Stomach smooth muscle (tissue), 2 donors: ENCODE data around the gene GPSM1.
A peak's percentile ranks its signal among the peaks of the same experiment; 100 is the strongest.

ENCODE experiments used
- H3K27ac ChIP-seq: one replicate; pipeline ENCODE4 v1.7.0; 2013; ENCODE audit warnings: mild to moderate bottlenecking, low read length, inconsistent platforms
- H3K27me3 ChIP-seq, 2 donors: one replicate each; pipeline ENCODE4 v1.7.0; 2013; ENCODE audit warnings: low read length in 2 of 2; ENCODE audit not compliant: insufficient read depth in 2 of 2, control insufficient read depth in 1 of 2
- H3K36me3 ChIP-seq, 2 donors: one replicate each; pipeline ENCODE4 v1.7.0; 2013; ENCODE audit warnings: low read length in 2 of 2; ENCODE audit not compliant: control insufficient read depth in 2 of 2, insufficient read depth in 2 of 2
- H3K4me1 ChIP-seq: one replicate; pipeline ENCODE4 v1.7.0; 2013; ENCODE audit warnings: low read length; ENCODE audit not compliant: control insufficient read depth, insufficient read depth
- H3K4me3 ChIP-seq, 2 donors: one replicate each; pipeline ENCODE4 v1.7.0; 2013; ENCODE audit warnings: low read length in 2 of 2
- H3K9ac ChIP-seq, 2 donors: one replicate each; pipeline ENCODE4 v1.7.0; 2013; ENCODE audit warnings: low read length in 2 of 2, mild to moderate bottlenecking in 1 of 2
- H3K9me3 ChIP-seq, 2 donors: one replicate each; pipeline ENCODE4 v1.7.0; 2013; ENCODE audit warnings: low read length in 2 of 2; ENCODE audit not compliant: control insufficient read depth in 2 of 2
- donor health status: healthy.
- donor health status: Pancreatic carcinoma.

The GPSM1 gene

DNA sequence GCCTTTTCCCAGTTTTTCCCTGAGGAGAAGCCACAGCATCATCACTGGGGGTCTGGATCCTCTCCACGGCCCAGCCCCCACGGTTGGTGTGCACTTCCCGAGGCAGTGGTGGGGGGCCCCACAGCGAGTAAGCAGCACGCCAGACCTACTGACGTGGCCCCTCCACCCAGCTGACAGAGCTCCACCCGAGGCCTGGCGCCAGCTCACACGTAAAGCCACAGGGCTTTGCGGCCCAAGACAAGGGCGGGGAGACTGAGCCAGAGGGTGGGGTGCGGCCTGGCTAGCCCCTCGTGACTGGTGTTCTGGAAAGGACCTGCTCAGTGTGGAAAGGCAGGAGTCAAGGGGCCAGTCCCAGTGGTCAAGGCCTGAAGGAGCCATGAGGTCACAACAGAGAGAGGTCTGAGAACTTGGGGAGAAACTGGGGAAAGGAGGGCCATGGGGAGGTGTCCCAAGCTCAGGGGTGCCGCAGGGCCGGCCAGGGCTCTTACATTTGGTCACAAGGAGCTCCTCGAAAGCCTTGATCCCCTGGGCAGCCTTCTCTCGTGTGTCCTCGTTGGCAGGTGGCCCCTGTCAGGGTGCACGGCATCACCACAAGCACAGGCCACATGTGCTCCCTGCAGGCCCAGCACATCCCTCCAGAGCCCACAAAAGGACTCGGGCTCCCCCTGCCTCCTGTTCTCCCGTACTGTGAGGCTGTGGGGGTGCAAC is 67.1 kb downstream of the GPSM1 start:
- Histone ChIP-seq H3K27me3 (no peaks in the 10 kb centered on the region), H3K4me1 (peaks cover 15% of the 10 kb centered on the region), H3K9me3 (no peaks in the 10 kb centered on the region), H3K36me3 (peaks cover 40 to 42% of the 10 kb centered on the region in 2 donors), H3K9ac (no peak overlapping the region), H3K27ac (no peak overlapping the region), H3K4me3 (no peak overlapping the region)

DNA sequence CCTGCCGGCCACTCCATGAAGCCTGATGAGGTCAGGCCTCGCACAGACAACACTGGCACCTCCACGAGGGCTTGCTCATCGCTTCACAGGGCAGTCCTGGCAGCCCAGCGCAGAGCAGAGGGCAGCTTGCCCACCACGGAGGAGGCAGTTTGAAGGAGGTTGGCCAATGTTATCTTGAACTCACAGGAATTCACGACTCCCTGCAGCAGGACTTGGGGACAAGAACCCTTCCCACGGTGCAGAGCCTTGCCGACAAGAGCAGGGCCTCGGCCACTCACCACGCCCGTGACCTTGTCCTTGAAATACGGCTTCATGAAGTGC is 67.6 kb downstream of the GPSM1 start:
- H3K27me3 ChIP-seq = no peaks in the 10 kb centered on the region
- peaks cover 18% of the 10 kb centered on the region for H3K4me1 ChIP-seq
- H3K36me3 ChIP-seq = peaks cover 40 to 42% of the 10 kb centered on the region in 2 donors
- no peak overlapping the region for H3K27ac ChIP-seq
- H3K9ac ChIP-seq = no peak overlapping the region
- H3K4me3 ChIP-seq = no peak overlapping the region
- no peaks in the 10 kb centered on the region for H3K9me3 ChIP-seq

DNA sequence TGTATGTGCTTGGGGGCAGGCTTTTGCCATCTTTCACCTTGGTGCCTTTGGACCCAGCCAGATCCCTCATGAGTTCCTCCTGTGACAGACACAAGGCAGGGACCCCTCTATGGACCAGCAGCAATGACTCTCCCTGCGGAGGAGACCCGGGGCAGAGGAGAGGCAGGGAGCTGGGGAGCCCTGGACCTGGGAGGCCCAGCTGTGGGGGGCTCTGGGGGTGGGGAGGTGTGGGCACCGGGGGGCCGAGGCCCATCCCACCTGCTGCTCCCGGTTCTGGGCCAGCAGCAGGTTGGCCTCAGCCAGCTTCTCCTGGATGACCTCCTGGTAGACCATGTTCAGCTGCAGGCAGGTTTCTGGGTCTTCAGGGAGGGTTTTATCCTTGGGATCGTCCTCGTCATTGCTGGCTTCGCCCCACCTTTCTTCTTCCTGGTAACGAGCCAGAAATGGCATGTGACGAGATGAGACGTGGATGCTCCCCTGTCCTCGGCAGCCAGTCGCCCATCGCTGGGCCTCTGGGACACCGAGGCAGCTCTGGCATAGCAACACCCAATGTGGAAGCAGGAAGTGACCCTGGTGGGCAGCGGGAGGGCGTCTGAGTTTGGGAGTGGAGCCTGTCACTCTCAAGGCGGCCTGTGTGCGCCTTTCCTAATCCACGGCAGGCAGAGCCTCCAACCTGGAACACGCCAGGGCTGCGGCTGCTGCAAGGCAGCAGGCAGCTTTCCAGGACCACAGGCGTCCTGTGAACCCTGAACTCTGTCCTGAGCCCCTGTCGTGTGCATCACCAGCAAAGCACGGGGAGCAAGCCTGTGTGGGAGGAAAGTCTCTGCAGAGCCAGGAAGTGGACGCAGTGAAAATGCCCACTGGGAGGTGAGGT is 68.2 kb downstream of the GPSM1 start:
- H3K27me3 ChIP-seq = no peaks in the 10 kb centered on the region
- peaks cover 40 to 42% of the 10 kb centered on the region in 2 donors for H3K36me3 ChIP-seq
- H3K9me3 ChIP-seq = no peaks in the 10 kb centered on the region
- peaks cover 22% of the 10 kb centered on the region for H3K4me1 ChIP-seq
- no peak overlapping the region for H3K9ac ChIP-seq
- no peak overlapping the region for H3K27ac ChIP-seq
- no peak overlapping the region for H3K4me3 ChIP-seq

DNA sequence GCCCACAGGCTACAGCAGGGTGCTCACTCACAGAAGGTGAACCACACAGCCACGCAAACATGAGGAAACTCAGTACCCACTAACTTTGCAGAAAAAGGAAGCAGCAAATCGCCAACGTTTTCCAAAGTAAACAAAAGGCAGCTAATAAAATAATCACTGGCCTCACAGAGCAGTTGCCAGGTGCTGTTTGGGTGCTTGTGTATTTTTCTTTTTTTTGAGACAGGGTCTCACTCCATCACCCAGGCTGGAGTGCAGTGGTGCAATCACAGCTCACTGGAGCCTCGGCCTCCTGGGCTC is 68.8 kb downstream of the GPSM1 start:
- Histone ChIP-seq H3K9me3 (no peaks in the 10 kb centered on the region), H3K4me3 (no peak overlapping the region), H3K4me1 (peaks cover 23% of the 10 kb centered on the region), H3K27me3 (no peaks in the 10 kb centered on the region), H3K27ac (no peak overlapping the region), H3K36me3 (peaks cover 40 to 42% of the 10 kb centered on the region in 2 donors), H3K9ac (no peak overlapping the region)

DNA sequence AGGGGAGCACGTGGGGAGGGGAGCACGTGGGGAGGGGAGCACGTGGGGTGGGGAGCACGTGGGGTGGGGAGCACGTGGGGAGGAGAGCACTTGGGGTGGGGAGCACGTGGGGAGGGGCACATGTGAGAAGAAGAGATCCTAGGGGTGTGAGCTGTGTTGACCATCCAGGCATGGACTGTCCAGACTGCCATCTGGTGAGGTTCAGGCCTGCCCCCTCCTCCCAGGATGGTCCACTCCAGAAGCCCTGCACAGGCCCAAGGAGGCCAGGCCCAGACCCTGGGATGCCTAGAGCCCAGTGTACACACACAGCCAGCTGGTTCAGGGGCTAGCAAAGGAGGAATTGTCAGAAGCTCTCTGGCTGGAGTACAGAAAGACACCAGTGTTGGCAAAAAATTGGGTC is 70.3 kb downstream of the GPSM1 start:
- Histone ChIP-seq H3K36me3 (peaks cover 28 to 34% of the 10 kb centered on the region in 2 donors), H3K27ac (no peak overlapping the region), H3K4me1 (peaks cover 23% of the 10 kb centered on the region), H3K9me3 (no peaks in the 10 kb centered on the region), H3K4me3 (no peak overlapping the region), H3K9ac (no peak overlapping the region), H3K27me3 (no peaks in the 10 kb centered on the region)

DNA sequence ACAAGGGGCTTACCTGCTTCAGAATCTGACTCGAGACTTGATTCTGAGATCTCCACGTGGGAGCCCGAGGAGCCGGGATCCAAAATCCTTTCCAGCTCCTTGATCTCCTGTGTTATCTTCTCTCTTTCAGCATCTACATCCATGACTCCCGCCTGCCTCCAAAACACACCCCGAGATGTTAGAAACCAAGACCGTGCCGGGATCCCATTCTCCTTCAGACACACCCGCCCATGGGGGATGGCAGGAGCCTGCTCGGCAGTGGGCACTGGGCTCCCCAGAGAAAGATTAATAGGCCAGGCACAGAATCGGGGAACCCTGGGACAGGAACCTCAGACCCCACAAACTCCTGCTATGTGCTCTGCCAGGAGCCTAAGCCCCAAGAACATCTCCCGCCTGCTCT is 70.9 kb downstream of the GPSM1 start:
- Histone ChIP-seq H3K9ac (peak overlapping the region in 1 of 2 donors; percentile 68), H3K27me3 (no peaks in the 10 kb centered on the region), H3K4me1 (peaks cover 23% of the 10 kb centered on the region), H3K9me3 (no peaks in the 10 kb centered on the region), H3K4me3 (peak overlapping the region in 1 of 2 donors; percentile 83), H3K36me3 (peaks cover 28 to 31% of the 10 kb centered on the region in 2 donors), H3K27ac (no peak overlapping the region)

DNA sequence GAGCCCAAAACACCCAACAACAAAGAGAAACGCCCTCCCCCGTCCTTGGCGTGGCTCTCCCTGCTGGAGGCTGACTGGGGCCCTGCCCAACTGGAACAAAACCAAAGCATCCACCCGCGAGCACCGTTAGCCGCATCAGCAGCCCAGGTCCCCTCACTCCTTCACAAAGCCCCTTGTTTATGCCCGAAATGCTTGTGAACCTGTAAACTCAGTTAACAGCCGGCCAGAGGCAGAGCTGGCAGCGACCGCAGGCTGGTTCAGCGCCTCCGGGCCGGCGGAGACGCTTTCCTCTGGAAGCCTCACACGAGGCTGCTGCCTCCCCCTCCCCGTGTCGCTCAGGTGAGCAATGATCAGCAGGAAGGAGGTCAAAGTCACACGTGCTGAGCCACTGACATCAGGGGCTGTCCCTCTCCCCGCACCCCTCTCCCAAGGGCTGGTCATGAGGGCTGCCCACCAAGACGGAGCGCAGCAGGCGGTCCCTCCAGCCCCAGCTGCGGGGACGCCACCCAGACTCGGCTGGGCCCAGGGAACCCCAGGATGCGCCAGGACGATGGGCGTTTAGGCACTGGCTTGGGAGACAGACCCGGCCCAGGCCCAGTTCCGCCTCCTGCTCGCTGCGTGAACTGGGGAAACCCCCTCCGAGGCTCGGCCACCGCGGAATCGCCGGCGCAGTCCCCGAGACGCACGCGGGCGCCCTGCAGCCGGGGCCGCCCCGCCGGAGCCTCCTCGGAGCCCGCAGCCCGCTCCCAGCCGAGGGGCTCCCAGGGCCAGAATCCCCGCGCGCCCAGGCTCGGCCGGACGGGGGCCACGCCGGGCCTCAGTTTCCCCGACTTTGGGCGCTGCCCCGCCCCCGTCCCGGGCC is 72.1 kb downstream of the GPSM1 start:
- Histone ChIP-seq H3K4me3 (peak overlapping the region; percentile 79 to 83), H3K4me1 (peaks cover 25% of the 10 kb centered on the region), H3K27me3 (no peaks in the 10 kb centered on the region), H3K9me3 (no peaks in the 10 kb centered on the region), H3K9ac (peak overlapping the region; percentile 66 to 68), H3K27ac (no peak overlapping the region), H3K36me3 (peaks cover 27 to 32% of the 10 kb centered on the region in 2 donors)

DNA sequence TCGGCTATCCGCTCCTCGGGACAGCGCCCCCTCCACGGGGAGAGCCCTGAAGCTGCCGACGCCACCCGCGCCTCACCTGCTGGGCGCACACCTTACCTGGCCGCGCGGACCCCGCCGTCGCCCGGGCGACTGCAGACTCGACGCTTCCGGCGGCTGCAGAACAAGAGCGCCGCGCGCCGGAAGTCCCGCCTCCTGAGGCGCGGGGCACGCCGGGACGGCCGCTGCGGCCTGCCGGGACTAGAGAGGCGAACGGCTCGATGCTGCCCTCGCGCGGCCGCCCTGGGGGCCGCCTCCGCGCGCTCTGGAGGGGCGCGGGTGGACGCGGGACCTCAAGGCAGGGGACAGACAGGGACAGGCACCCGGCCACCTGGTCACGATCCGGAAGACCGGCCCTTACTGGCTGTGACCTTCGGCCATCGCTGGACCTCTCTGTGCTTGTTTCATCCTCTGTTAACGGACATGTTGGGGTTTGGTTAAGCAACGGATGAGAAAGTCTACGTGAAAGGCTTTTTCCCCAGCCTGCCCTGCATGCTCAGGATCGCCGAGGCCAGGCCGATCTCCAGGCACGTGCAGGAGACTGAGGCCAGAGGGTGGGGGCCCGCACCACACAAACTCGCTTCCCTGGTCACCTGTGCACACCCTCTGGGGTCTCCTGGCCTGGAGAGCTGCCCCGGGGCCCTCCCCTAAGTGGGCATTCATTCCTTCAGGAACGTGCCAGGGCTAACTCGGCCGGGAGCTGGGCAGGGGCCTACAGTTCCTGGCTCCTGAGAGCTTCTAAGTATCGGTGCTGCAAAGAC is 72.9 kb downstream of the GPSM1 start, which contains the start of gene SNAPC4:
Gene SNAPC4, minus strand, starts transcription at position 133 of the 797 bp plus-strand sequence. CDS start 1,742 bp downstream, outside the sequence.
- Histone ChIP-seq H3K27ac (no peak within 1 kb of the TSS), H3K36me3 (peaks cover 19 to 25% of the 10 kb centered on the region in 2 donors)

DNA sequence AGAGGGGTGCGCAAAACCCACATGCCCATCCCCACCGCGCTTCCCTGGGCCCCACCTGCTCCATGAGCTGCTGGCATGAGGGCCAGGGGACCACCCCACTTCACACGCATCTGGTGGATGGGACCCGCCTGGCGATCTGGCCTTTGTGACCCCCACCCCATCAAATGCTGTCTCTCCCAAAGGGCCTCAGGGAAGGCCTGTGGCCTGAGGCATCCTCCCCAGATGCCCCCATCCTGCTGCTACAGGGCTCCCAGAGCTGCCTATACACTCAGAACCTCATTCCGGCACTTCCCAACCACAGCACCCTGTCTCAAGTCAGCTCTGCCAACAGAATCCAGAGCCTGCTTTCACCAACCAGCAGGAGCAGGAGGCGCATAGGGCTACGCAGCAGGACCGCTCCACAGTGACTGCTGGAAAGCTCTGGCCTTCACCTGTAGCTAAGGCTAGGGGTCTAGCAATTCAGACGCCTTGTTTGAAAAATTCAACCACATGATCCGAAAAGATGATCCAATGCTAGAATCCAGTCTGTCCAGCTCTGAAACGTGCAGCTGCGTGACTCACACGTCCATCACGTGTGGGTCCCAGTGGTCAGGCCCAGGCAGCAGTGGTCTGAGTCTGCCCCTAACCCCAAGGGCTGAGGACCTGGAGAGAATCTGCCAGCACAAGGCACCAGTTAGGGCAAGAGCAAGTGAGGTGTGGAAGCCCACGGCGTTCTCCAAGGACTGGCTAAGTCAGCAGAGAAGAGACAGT is 74.0 kb downstream of the GPSM1 start:
- no peaks in the 10 kb centered on the region for H3K27me3 ChIP-seq
- peak overlapping the region in 1 of 2 donors; percentile 10 for H3K9ac ChIP-seq
- peaks cover 25% of the 10 kb centered on the region for H3K4me1 ChIP-seq
- peaks cover 11 to 24% of the 10 kb centered on the region in 2 donors for H3K36me3 ChIP-seq
- no peak overlapping the region for H3K27ac ChIP-seq
- H3K4me3 ChIP-seq = no peak overlapping the region
- H3K9me3 ChIP-seq = no peaks in the 10 kb centered on the region

More for the DNA sequence above, 72.9 kb downstream of the GPSM1 start, which contains the start of gene SNAPC4:
- Histone ChIP-seq H3K27me3 (no peaks in the 10 kb centered on the region), H3K4me3 (peak within 1 kb of the TSS; percentile 79 to 83), H3K9me3 (no peaks in the 10 kb centered on the region), H3K4me1 (peaks cover 25% of the 10 kb centered on the region), H3K9ac (peak within 1 kb of the TSS; percentile 68 to 73)
